Measurements from ENCODE around the gene ZNF74.

The ZNF74 gene

DNA sequence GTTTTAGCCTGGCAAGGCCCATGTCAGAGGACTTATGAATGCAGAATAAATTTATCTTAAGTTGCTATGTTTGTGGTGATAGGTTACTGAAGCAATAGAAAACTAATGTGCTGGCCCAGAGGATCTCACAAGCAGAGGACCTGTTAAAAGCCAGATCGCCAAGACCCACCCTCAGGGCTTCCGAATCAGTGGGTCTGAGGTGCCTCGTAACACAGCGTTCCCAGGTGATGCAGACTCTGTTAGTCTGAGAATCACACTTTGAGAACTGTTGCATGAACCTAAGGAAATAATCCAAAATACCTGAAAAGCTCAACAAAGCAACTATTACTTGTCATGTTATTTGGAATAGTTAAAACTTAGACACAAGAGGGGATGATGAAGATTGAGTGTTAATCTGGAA, 50.4 kb downstream of the ZNF74 start:
- Histone ChIP-seq H3K27me3 (ENCODE audit: insufficient read depth, low read length, poor library complexity) (no peaks in the 10 kb centered on the region), H3K9me3 (ENCODE audit: insufficient read depth, low read length, severe bottlenecking) (no peaks in the 10 kb centered on the region), H2AFZ (ENCODE audit: low read depth, low read length) (no peak overlapping the region), H3K27ac (ENCODE audit: low read length) (no peak overlapping the region), H3K36me3 (ENCODE audit: insufficient read depth, low read length) (peaks cover 26% of the 10 kb centered on the region), H3K79me2 (ENCODE audit: insufficient read depth, low read length) (no peaks in the 10 kb centered on the region), H3K4me2 (ENCODE audit: insufficient read depth, low read length) (no peak overlapping the region), H4K20me1 (ENCODE audit: insufficient read depth, low read length) (0 out of 2 replicates have a peak, but pooled peaks cover 4% of the 10 kb centered on the region), H3K4me1 (ENCODE audit: insufficient read depth, low read length) (no peaks in the 10 kb centered on the region), H3K4me3 (ENCODE audit: low read depth in 1 of 2, low read length in 2 of 2) (no peak overlapping the region), H3K9ac (ENCODE audit: low read depth, low read length) (no peak overlapping the region)
- no peak for ATAC-seq (ENCODE audit: insufficient read depth, low read depth)
- no peak for DNase-seq
- TF ChIP-seq EZH2 (IDR thresholded peaks at IDR 0.05; ENCODE audit: borderline replicate concordance, low read depth, low read length, severe bottlenecking), result no peak
- TF ChIP-seq, protein P1, sequence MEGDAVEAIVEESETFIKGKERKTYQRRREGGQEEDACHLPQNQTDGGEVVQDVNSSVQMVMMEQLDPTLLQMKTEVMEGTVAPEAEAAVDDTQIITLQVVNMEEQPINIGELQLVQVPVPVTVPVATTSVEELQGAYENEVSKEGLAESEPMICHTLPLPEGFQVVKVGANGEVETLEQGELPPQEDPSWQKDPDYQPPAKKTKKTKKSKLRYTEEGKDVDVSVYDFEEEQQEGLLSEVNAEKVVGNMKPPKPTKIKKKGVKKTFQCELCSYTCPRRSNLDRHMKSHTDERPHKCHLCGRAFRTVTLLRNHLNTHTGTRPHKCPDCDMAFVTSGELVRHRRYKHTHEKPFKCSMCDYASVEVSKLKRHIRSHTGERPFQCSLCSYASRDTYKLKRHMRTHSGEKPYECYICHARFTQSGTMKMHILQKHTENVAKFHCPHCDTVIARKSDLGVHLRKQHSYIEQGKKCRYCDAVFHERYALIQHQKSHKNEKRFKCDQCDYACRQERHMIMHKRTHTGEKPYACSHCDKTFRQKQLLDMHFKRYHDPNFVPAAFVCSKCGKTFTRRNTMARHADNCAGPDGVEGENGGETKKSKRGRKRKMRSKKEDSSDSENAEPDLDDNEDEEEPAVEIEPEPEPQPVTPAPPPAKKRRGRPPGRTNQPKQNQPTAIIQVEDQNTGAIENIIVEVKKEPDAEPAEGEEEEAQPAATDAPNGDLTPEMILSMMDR (IDR thresholded peaks at IDR 0.05; ENCODE audit: borderline replicate concordance, extremely low read depth, low read length, poor library complexity, severe bottlenecking), result no peak

DNA sequence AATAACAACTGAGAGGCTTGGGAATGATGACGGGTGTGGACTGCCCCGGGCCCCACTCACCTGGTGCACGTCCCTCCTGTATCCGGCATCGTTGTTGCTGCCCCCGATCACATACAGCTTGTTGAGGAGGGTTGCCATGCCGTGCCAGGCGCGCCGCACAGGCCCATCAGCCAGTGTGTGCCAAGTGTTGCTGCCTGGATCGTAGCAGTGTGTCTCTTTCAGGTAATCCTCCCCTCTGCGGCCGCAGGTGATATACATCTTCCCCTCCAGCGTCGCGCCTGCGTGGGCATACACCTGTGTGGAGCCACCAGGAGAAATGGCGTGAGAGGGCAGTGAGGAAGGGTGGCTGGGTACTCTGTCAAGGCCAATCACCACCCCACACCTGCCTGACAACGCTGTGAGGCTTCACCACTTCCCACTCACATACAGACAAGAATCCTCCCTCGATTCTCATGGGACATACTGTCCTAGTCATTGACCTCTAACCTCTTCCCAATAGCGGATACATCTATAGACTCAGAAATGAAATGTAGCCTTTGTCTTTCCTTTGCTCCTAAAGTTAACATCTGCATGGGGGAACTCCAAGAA, 52.5 kb downstream of the ZNF74 start:
- Histone ChIP-seq H3K4me1 (ENCODE audit: insufficient read depth, low read length) (no peaks in the 10 kb centered on the region), H3K79me2 (ENCODE audit: insufficient read depth, low read length) (no peaks in the 10 kb centered on the region), H2AFZ (ENCODE audit: low read depth, low read length) (no peak overlapping the region), H3K4me2 (ENCODE audit: insufficient read depth, low read length) (no peak overlapping the region), H3K9me3 (ENCODE audit: insufficient read depth, low read length, severe bottlenecking) (no peaks in the 10 kb centered on the region), H3K4me3 (ENCODE audit: low read depth in 1 of 2, low read length in 2 of 2) (no peak overlapping the region), H3K27ac (ENCODE audit: low read length) (no peak overlapping the region), H3K27me3 (ENCODE audit: insufficient read depth, low read length, poor library complexity) (no peaks in the 10 kb centered on the region), H3K9ac (ENCODE audit: low read depth, low read length) (no peak overlapping the region), H4K20me1 (ENCODE audit: insufficient read depth, low read length) (no peaks in the 10 kb centered on the region), H3K36me3 (ENCODE audit: insufficient read depth, low read length) (peaks cover 28% of the 10 kb centered on the region)
- TF ChIP-seq, protein P1 (IDR thresholded peaks at IDR 0.05; ENCODE audit: borderline replicate concordance, extremely low read depth, low read length, poor library complexity, severe bottlenecking), result no peak
- no peak for TF ChIP-seq EZH2 (IDR thresholded peaks at IDR 0.05; ENCODE audit: borderline replicate concordance, low read depth, low read length, severe bottlenecking)
- ATAC-seq (ENCODE audit: insufficient read depth, low read depth), result no peak
- DNase-seq, result no peak

DNA sequence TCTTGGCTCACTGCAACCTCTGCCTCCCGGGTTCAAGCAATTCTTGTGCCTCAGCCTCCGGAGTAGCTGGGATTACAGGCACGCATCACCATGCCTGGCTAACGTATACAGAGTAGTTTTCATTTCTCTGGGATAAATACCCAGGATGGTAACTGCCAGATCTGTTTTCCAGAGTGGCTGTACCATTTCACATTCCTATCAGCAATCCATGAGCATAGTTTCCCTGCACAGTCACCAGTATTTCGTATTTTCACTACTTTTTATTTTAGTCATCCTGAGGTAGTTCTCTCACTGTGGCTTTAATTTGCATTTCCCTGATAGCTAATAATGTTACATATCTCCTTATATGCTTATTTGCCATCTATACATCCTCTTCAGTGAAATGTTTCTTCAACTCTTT, 54.7 kb downstream of the ZNF74 start:
- no peak for ATAC-seq (ENCODE audit: insufficient read depth, low read depth)
- Histone ChIP-seq H3K4me3 (ENCODE audit: low read depth in 1 of 2, low read length in 2 of 2) (no peak overlapping the region), H3K79me2 (ENCODE audit: insufficient read depth, low read length) (no peaks in the 10 kb centered on the region), H4K20me1 (ENCODE audit: insufficient read depth, low read length) (no peaks in the 10 kb centered on the region), H3K36me3 (ENCODE audit: insufficient read depth, low read length) (peaks cover 20% of the 10 kb centered on the region; the same call in 1 of the 2 replicates), H3K4me2 (ENCODE audit: insufficient read depth, low read length) (no peak overlapping the region), H3K27ac (ENCODE audit: low read length) (no peak overlapping the region), H3K9me3 (ENCODE audit: insufficient read depth, low read length, severe bottlenecking) (no peaks in the 10 kb centered on the region), H3K27me3 (ENCODE audit: insufficient read depth, low read length, poor library complexity) (no peaks in the 10 kb centered on the region), H2AFZ (ENCODE audit: low read depth, low read length) (no peak overlapping the region), H3K4me1 (ENCODE audit: insufficient read depth, low read length) (no peaks in the 10 kb centered on the region), H3K9ac (ENCODE audit: low read depth, low read length) (no peak overlapping the region)
- DNase-seq, result no peak
- TF ChIP-seq, protein P1 (IDR thresholded peaks at IDR 0.05; ENCODE audit: borderline replicate concordance, extremely low read depth, low read length, poor library complexity, severe bottlenecking), result no peak
- TF ChIP-seq EZH2 (IDR thresholded peaks at IDR 0.05; ENCODE audit: borderline replicate concordance, low read depth, low read length, severe bottlenecking), result no peak

Measured in DND-41 (cell line).